Naive B cell (primary cell): ENCODE data around the gene KRTAP29-1. TPM values are rescaled to one million over a fixed set of nuclear protein-coding genes. Genes with fewer than 3 reads are reported as not detected.
A peak's percentile ranks its signal among the peaks of the same experiment; 100 is the strongest.

ENCODE experiments used
- ATAC-seq, 2 donors: fragments of 150-1000 bp; cut with Tn5 transposase; 2 replicates each; pipeline ENCODE4 v1.10.0; 2021; ENCODE audit warnings: low read depth in 2 of 2, mild to moderate bottlenecking in 2 of 2, moderate library complexity in 2 of 2
- DNase-seq: peaks from one replicate; pipeline ENCODE4 v3.0.0; 2022
- H3K27ac Mint-ChIP-seq, 6 donors: one replicate each; pipeline ENCODE4 v1.8.0; 2020 to 2022; ENCODE audit warnings: mild to moderate bottlenecking in 6 of 6, mixed read lengths in 6 of 6, moderate library complexity in 5 of 6, inconsistent platforms in 2 of 6
- H3K27me3 Mint-ChIP-seq, 3 donors: one replicate each; pipeline ENCODE4 v1.8.0; 2021 to 2022; ENCODE audit warnings: mixed read lengths in 3 of 3, mild to moderate bottlenecking in 1 of 3
- H3K36me3 Mint-ChIP-seq, 2 donors: one replicate each; pipeline ENCODE4 v1.8.0; 2020 to 2022; ENCODE audit warnings: mixed read lengths in 2 of 2, inconsistent platforms in 1 of 2, mild to moderate bottlenecking in 1 of 2
- H3K4me1 Mint-ChIP-seq, 3 donors: one replicate each; pipeline ENCODE4 v1.8.0; 2020 to 2022; ENCODE audit warnings: mixed read lengths in 3 of 3, inconsistent platforms in 1 of 3, mild to moderate bottlenecking in 1 of 3, moderate library complexity in 1 of 3
- H3K4me3 Mint-ChIP-seq, 8 donors: one replicate each; pipeline ENCODE4 v1.8.0; 2020 to 2022; ENCODE audit warnings: mild to moderate bottlenecking in 8 of 8, mixed read lengths in 8 of 8, moderate library complexity in 8 of 8, inconsistent platforms in 2 of 8
- H3K9me3 Mint-ChIP-seq, 7 donors: one replicate each; pipeline ENCODE4 v1.8.0; 2020 to 2022; ENCODE audit warnings: mixed read lengths in 7 of 7, mild to moderate bottlenecking in 5 of 7, inconsistent platforms in 2 of 7, moderate library complexity in 1 of 7
- polyA plus RNA-seq, 6 donors: library from polyadenylated mRNA; unstranded; fragments of 300-500 nt; fragmentation: Illumina TruSeq; gene quantifications; one replicate each; pipeline ENCODE4 v1.2.3, GENCODE V29; 2021; ENCODE audit warnings: low read depth in 6 of 6

The KRTAP29-1 gene
- polyA plus RNA-seq, 6 donors from 2014 or later: not detected

- ATAC-seq (no peak), DNase-seq (no peak)
- Mint-ChIP-seq H3K27ac (peak overlapping the region in 1 of 6 donors; percentile 32), H3K4me1 (peaks cover 10 to 24% (median 12%) of the 10 kb centered on the region in 3 donors), H3K4me3 (no peak overlapping the region), H3K9me3 (peaks cover 0 to 1% (median 0%) of the 10 kb centered on the region in 7 donors), H3K36me3 (no peaks in the 10 kb centered on the region), H3K27me3 (peaks cover 17 to 49% (median 33%) of the 10 kb centered on the region in 3 donors)
Observed at GRCh38 chr17:41335747-41336146, 33.1 kb upstream of the KRTAP29-1 start.

GRCh38 chr17:41334385-41335305 lies 32.0 kb upstream of the KRTAP29-1 start:
- no peak for ATAC-seq
- peaks cover 13 to 42% (median 33%) of the 10 kb centered on the region in 3 donors for H3K27me3 Mint-ChIP-seq
- H3K4me1 Mint-ChIP-seq: peaks cover 0 to 16% (median 3%) of the 10 kb centered on the region in 3 donors
- no peak for DNase-seq
- H3K4me3 Mint-ChIP-seq: no peak overlapping the region
- no peaks in the 10 kb centered on the region for H3K36me3 Mint-ChIP-seq
- peaks cover 0 to 1% (median 0%) of the 10 kb centered on the region in 7 donors for H3K9me3 Mint-ChIP-seq
- H3K27ac Mint-ChIP-seq: peak overlapping the region in 2 of 6 donors; percentile 13 to 44

- Mint-ChIP-seq H3K9me3 (peaks cover 0 to 1% (median 0%) of the 10 kb centered on the region in 7 donors), H3K36me3 (no peaks in the 10 kb centered on the region), H3K27ac (peak overlapping the region in 1 of 6 donors; percentile 44), H3K4me1 (peaks cover 0 to 11% (median under 1%) of the 10 kb centered on the region in 3 donors), H3K4me3 (no peak overlapping the region), H3K27me3 (peaks cover 13 to 38% (median 33%) of the 10 kb centered on the region in 3 donors)
- ATAC-seq (no peak), DNase-seq (no peak)
Observed at GRCh38 chr17:41333836-41334235, 31.2 kb upstream of the KRTAP29-1 start.

- peaks cover 0 to 10% (median 5%) of the 10 kb centered on the region in 3 donors for H3K4me1 Mint-ChIP-seq
Observed at GRCh38 chr17:41333098-41333497, 30.4 kb upstream of the KRTAP29-1 start.

GRCh38 chr17:41332239-41332638 lies 29.6 kb upstream of the KRTAP29-1 start:
- H3K4me1 Mint-ChIP-seq: peaks cover 0 to 12% (median 5%) of the 10 kb centered on the region in 3 donors
- no peak for ATAC-seq
- H3K27ac Mint-ChIP-seq: peak overlapping the region in 1 of 6 donors; percentile 25
- no peak for DNase-seq
- H3K36me3 Mint-ChIP-seq: no peaks in the 10 kb centered on the region
- H3K27me3 Mint-ChIP-seq: peaks cover 9 to 38% (median 33%) of the 10 kb centered on the region in 3 donors
- no peak overlapping the region for H3K4me3 Mint-ChIP-seq
- peaks cover 0 to 1% (median 0%) of the 10 kb centered on the region in 7 donors for H3K9me3 Mint-ChIP-seq

More at GRCh38 chr17:41333098-41333497, 30.4 kb upstream of the KRTAP29-1 start:
- Mint-ChIP-seq H3K27ac (no peak overlapping the region), H3K4me3 (no peak overlapping the region), H3K27me3 (peaks cover 13 to 38% (median 33%) of the 10 kb centered on the region in 3 donors), H3K36me3 (no peaks in the 10 kb centered on the region), H3K9me3 (peaks cover 0 to 1% (median 0%) of the 10 kb centered on the region in 7 donors)
- no peak for ATAC-seq
- DNase-seq: no peak

GRCh38 chr17:41331606-41332005 lies 29.0 kb upstream of the KRTAP29-1 start:
- Mint-ChIP-seq H3K36me3 (no peaks in the 10 kb centered on the region), H3K4me1 (peaks cover 0 to 13% (median 5%) of the 10 kb centered on the region in 3 donors), H3K27ac (peak overlapping the region in 2 of 6 donors; percentile 53 to 68), H3K4me3 (peak overlapping the region in 1 of 8 donors; percentile 66), H3K27me3 (peaks cover 9 to 38% (median 33%) of the 10 kb centered on the region in 3 donors), H3K9me3 (peaks cover 0 to 1% (median 0%) of the 10 kb centered on the region in 7 donors)
- no peak for ATAC-seq
- no peak for DNase-seq

- H3K27ac Mint-ChIP-seq: no peak overlapping the region
- ATAC-seq (peak in 1 of 2 donors; percentile 28), DNase-seq (no peak)
- H3K4me1 Mint-ChIP-seq: peaks cover 0 to 8% (median 7%) of the 10 kb centered on the region in 3 donors
- no peak overlapping the region for H3K4me3 Mint-ChIP-seq
- H3K27me3 Mint-ChIP-seq: peaks cover 5 to 26% (median 26%) of the 10 kb centered on the region in 3 donors
- no peaks in the 10 kb centered on the region for H3K36me3 Mint-ChIP-seq
- peaks cover 0 to 1% (median 0%) of the 10 kb centered on the region in 7 donors for H3K9me3 Mint-ChIP-seq
Observed at GRCh38 chr17:41329279-41329948, 26.8 kb upstream of the KRTAP29-1 start.

- ATAC-seq: no peak
- Mint-ChIP-seq H3K27me3 (peaks cover 0 to 27% (median 17%) of the 10 kb centered on the region in 3 donors), H3K4me3 (no peak overlapping the region), H3K27ac (peak overlapping the region in 1 of 6 donors; percentile 62), H3K4me1 (peaks cover 0 to 16% (median 9%) of the 10 kb centered on the region in 3 donors), H3K36me3 (no peaks in the 10 kb centered on the region), H3K9me3 (no peaks in the 10 kb centered on the region)
- no peak for DNase-seq
Observed at GRCh38 chr17:41328207-41328606, 25.6 kb upstream of the KRTAP29-1 start.

GRCh38 chr17:41327411-41328120 lies 24.9 kb upstream of the KRTAP29-1 start:
- no peak overlapping the region for H3K4me3 Mint-ChIP-seq
- peaks cover 0 to 20% (median 13%) of the 10 kb centered on the region in 3 donors for H3K27me3 Mint-ChIP-seq

GRCh38 chr17:41326173-41327145 lies 23.8 kb upstream of the KRTAP29-1 start:
- Mint-ChIP-seq H3K9me3 (no peaks in the 10 kb centered on the region), H3K4me1 (peaks cover 8 to 23% (median 19%) of the 10 kb centered on the region in 3 donors), H3K4me3 (peak overlapping the region in 1 of 8 donors; percentile 30), H3K27ac (peak overlapping the region in 1 of 6 donors; percentile 4), H3K36me3 (no peaks in the 10 kb centered on the region), H3K27me3 (peaks cover 0 to 9% (median 2%) of the 10 kb centered on the region in 3 donors)
- ATAC-seq (no peak), DNase-seq (no peak)

More at GRCh38 chr17:41327411-41328120, 24.9 kb upstream of the KRTAP29-1 start:
- ATAC-seq (no peak), DNase-seq (no peak)
- no peaks in the 10 kb centered on the region for H3K36me3 Mint-ChIP-seq
- H3K9me3 Mint-ChIP-seq: no peaks in the 10 kb centered on the region
- peak overlapping the region in 1 of 6 donors; percentile 82 for H3K27ac Mint-ChIP-seq
- peaks cover 4 to 19% (median 13%) of the 10 kb centered on the region in 3 donors for H3K4me1 Mint-ChIP-seq

- peaks cover 0 to 5% (median 1%) of the 10 kb centered on the region in 7 donors for H3K9me3 Mint-ChIP-seq
- peaks cover 8 to 28% (median 19%) of the 10 kb centered on the region in 3 donors for H3K4me1 Mint-ChIP-seq
- DNase-seq (no peak), ATAC-seq (no peak)
- no peaks in the 10 kb centered on the region for H3K36me3 Mint-ChIP-seq
- no peak overlapping the region for H3K4me3 Mint-ChIP-seq
- H3K27me3 Mint-ChIP-seq: peaks cover 0 to 8% (median 0%) of the 10 kb centered on the region in 3 donors
- peak overlapping the region in 1 of 6 donors; percentile 38 for H3K27ac Mint-ChIP-seq
Observed at GRCh38 chr17:41325611-41326010, 23.0 kb upstream of the KRTAP29-1 start.

GRCh38 chr17:41325126-41325525 lies 22.5 kb upstream of the KRTAP29-1 start:
- H3K27me3 Mint-ChIP-seq: peaks cover 0 to 8% (median 0%) of the 10 kb centered on the region in 3 donors
- no peaks in the 10 kb centered on the region for H3K36me3 Mint-ChIP-seq
- no peak for DNase-seq
- peaks cover 0 to 10% (median 3%) of the 10 kb centered on the region in 7 donors for H3K9me3 Mint-ChIP-seq
- H3K27ac Mint-ChIP-seq: no peak overlapping the region
- ATAC-seq: no peak
- H3K4me3 Mint-ChIP-seq: no peak overlapping the region
- peaks cover 8 to 29% (median 19%) of the 10 kb centered on the region in 3 donors for H3K4me1 Mint-ChIP-seq
